ENCODE data around the gene ANKMY1. TPM values are rescaled to one million over a fixed set of nuclear protein-coding genes. Genes with fewer than 3 reads are reported as not detected.

ANKMY1 gene
- total and polyA plus RNA-seq, 8 donors = 6.9 to 20.1 (median 10.7) TPM

GRCh38 chr2:240517342-240517741 is 40.4 kb downstream of the ANKMY1 start:
- peak in 1 of 6 donors; percentile 15 for DNase-seq
- Histone ChIP-seq H3K27ac (no peak overlapping the region), H3K36me3 (no peaks in the 10 kb centered on the region), H3K4me1 (no peaks in the 10 kb centered on the region), H3K27me3 (no peaks in the 10 kb centered on the region), H3K9me3 (no peaks in the 10 kb centered on the region), H3K4me3 (no peak overlapping the region)
- TF ChIP-seq CTCF (IDR thresholded peaks at IDR 0.05) = no peak
- no peak for FAIRE-seq
- no peak for ATAC-seq
- intact Hi-C loops (cut with DNase I) = no loop called here
- 95 to 97% methylated on average over 4 of the region's 4 CpGs for WGBS, 2 donors

- Histone ChIP-seq H3K9me3 (no peaks in the 10 kb centered on the region), H3K36me3 (no peaks in the 10 kb centered on the region), H3K4me1 (no peaks in the 10 kb centered on the region), H3K27ac (no peak overlapping the region), H3K27me3 (no peaks in the 10 kb centered on the region), H3K4me3 (no peak overlapping the region)
- peak in 3 of 6 donors; percentile 7 to 33 (median 16) for DNase-seq
- no peak for TF ChIP-seq CTCF (IDR thresholded peaks at IDR 0.05)
- no peak for FAIRE-seq
- no peak for ATAC-seq
- intact Hi-C loops (cut with DNase I) = no loop called here
- WGBS, 2 donors = 90 to 96% methylated on average over 2 of the region's 2 CpGs
Measured at GRCh38 chr2:240514631-240515030, 43.2 kb downstream of the ANKMY1 start.

GRCh38 chr2:240513549-240514287 is 44.1 kb downstream of the ANKMY1 start:
- intact Hi-C loops (cut with DNase I) = no loop called here
- 39 to 43% methylated on average over 13 of the region's 13 CpGs for WGBS, 2 donors
- peak; percentile 63 to 90 (median 82) for DNase-seq
- Histone ChIP-seq H3K4me1 (no peaks in the 10 kb centered on the region), H3K27ac (no peak overlapping the region), H3K27me3 (no peaks in the 10 kb centered on the region), H3K36me3 (no peaks in the 10 kb centered on the region), H3K9me3 (no peaks in the 10 kb centered on the region), H3K4me3 (no peak overlapping the region)
- peak; percentile 59 to 75 (median 70) for TF ChIP-seq CTCF (IDR thresholded peaks at IDR 0.05)
- no peak for FAIRE-seq
- peak; percentile 93 to 99 (median 98) for ATAC-seq

- FAIRE-seq (no peak), DNase-seq (peak in 2 of 6 donors; percentile 7 to 9), ATAC-seq (no peak)
- no peaks in the 10 kb centered on the region for H3K36me3 ChIP-seq
- H3K4me1 ChIP-seq = no peaks in the 10 kb centered on the region
- no peaks in the 10 kb centered on the region for H3K9me3 ChIP-seq
- intact Hi-C loops (cut with DNase I) = no loop called here
- H3K27ac ChIP-seq = no peak overlapping the region
- no peak for TF ChIP-seq CTCF (IDR thresholded peaks at IDR 0.05)
- no peaks in the 10 kb centered on the region for H3K27me3 ChIP-seq
- WGBS, 2 donors = 90% methylated on average over 21 of the region's 21 CpGs
- H3K4me3 ChIP-seq = no peak overlapping the region
Measured at GRCh38 chr2:240512666-240513535, 44.9 kb downstream of the ANKMY1 start.

All from pancreas (tissue), 10 donors.